GM21390 (cell line): ENCODE data around the gene USP43.

Experiments
- ATAC-seq: cut with Tn5 transposase; IDR thresholded peaks from one replicate; pipeline ENCODE4 v1.9.1; 2021; ENCODE audit not compliant: unreplicated experiment

Gene USP43

GRCh38 chr17:9771465-9771864, 126.1 kb downstream of the USP43 start:
- no peak for ATAC-seq

- ATAC-seq: no peak
Measured at GRCh38 chr17:9772658-9773057, 127.3 kb downstream of the USP43 start.

GRCh38 chr17:9776911-9777310, 131.6 kb downstream of the USP43 start:
- no peak for ATAC-seq
